Measurements from ENCODE around the gene UCK2. TPM values are rescaled to one million over a fixed set of nuclear protein-coding genes. Genes with fewer than 3 reads are reported as not detected.

UCK2 gene
- total RNA-seq, 1 donor from 2014 or later: 49.4 TPM

GRCh38 chr1:165873481-165873880, 46.1 kb downstream of the UCK2 start:
- Histone ChIP-seq H3K27me3 (no peaks in the 10 kb centered on the region), H3K36me3 (no peaks in the 10 kb centered on the region), H3K27ac (no peak overlapping the region), H3K9me3 (no peaks in the 10 kb centered on the region), H3K4me3 (no peak overlapping the region), H3K4me1 (no peaks in the 10 kb centered on the region)
- TF ChIP-seq CTCF (IDR thresholded peaks at IDR 0.05): no peak
- TF ChIP-seq POLR2AphosphoS5 (IDR thresholded peaks at IDR 0.05; ENCODE audit: insufficient read depth in 1 of 2, low read depth in 1 of 2): no peak
- no peak for TF ChIP-seq POLR2A (IDR thresholded peaks at IDR 0.05)
- no peak for DNase-seq (ENCODE audit: extremely low spot score in 2 of 2)
- intact Hi-C loops (cut with DNase I): no loop called here

GRCh38 chr1:165874643-165875042, 47.2 kb downstream of the UCK2 start:
- intact Hi-C loops (cut with DNase I): no loop called here

GRCh38 chr1:165875171-165875570, 47.8 kb downstream of the UCK2 start:
- no peak overlapping the region for H3K27ac ChIP-seq
- intact Hi-C loops (cut with DNase I): no loop called here
- no peaks in the 10 kb centered on the region for H3K4me1 ChIP-seq
- H3K36me3 ChIP-seq: no peaks in the 10 kb centered on the region
- TF ChIP-seq POLR2AphosphoS5 (IDR thresholded peaks at IDR 0.05; ENCODE audit: insufficient read depth in 1 of 2, low read depth in 1 of 2): no peak
- no peak for TF ChIP-seq POLR2A (IDR thresholded peaks at IDR 0.05)
- TF ChIP-seq CTCF (IDR thresholded peaks at IDR 0.05): no peak
- DNase-seq (ENCODE audit: extremely low spot score in 2 of 2): no peak
- H3K9me3 ChIP-seq: no peaks in the 10 kb centered on the region
- H3K27me3 ChIP-seq: no peaks in the 10 kb centered on the region
- no peak overlapping the region for H3K4me3 ChIP-seq

More at GRCh38 chr1:165874643-165875042, 47.2 kb downstream of the UCK2 start:
- Histone ChIP-seq H3K36me3 (no peaks in the 10 kb centered on the region), H3K4me3 (no peak overlapping the region), H3K9me3 (no peaks in the 10 kb centered on the region), H3K27ac (no peak overlapping the region), H3K27me3 (no peaks in the 10 kb centered on the region), H3K4me1 (no peaks in the 10 kb centered on the region)
- TF ChIP-seq CTCF (IDR thresholded peaks at IDR 0.05) (no peak), POLR2AphosphoS5 (IDR thresholded peaks at IDR 0.05; ENCODE audit: insufficient read depth in 1 of 2, low read depth in 1 of 2) (no peak), POLR2A (IDR thresholded peaks at IDR 0.05) (no peak)
- no peak for DNase-seq (ENCODE audit: extremely low spot score in 2 of 2)

- H3K36me3 ChIP-seq: no peaks in the 10 kb centered on the region
- no peak for TF ChIP-seq POLR2A (IDR thresholded peaks at IDR 0.05)
- no peak for TF ChIP-seq CTCF (IDR thresholded peaks at IDR 0.05)
- TF ChIP-seq POLR2AphosphoS5 (IDR thresholded peaks at IDR 0.05; ENCODE audit: insufficient read depth in 1 of 2, low read depth in 1 of 2): no peak
- intact Hi-C loops (cut with DNase I): no loop called here
- no peaks in the 10 kb centered on the region for H3K9me3 ChIP-seq
- no peaks in the 10 kb centered on the region for H3K27me3 ChIP-seq
- no peak for DNase-seq (ENCODE audit: extremely low spot score in 2 of 2)
- no peak overlapping the region for H3K27ac ChIP-seq
- H3K4me1 ChIP-seq: no peaks in the 10 kb centered on the region
- H3K4me3 ChIP-seq: no peak overlapping the region
Observed at GRCh38 chr1:165875604-165876003, 48.2 kb downstream of the UCK2 start.

- TF ChIP-seq POLR2A (IDR thresholded peaks at IDR 0.05) (no peak), POLR2AphosphoS5 (IDR thresholded peaks at IDR 0.05; ENCODE audit: insufficient read depth in 1 of 2, low read depth in 1 of 2) (no peak), CTCF (IDR thresholded peaks at IDR 0.05) (no peak)
- Histone ChIP-seq H3K27me3 (no peaks in the 10 kb centered on the region), H3K36me3 (no peaks in the 10 kb centered on the region), H3K4me1 (no peaks in the 10 kb centered on the region), H3K4me3 (no peak overlapping the region), H3K9me3 (no peaks in the 10 kb centered on the region), H3K27ac (no peak overlapping the region)
- intact Hi-C loops (cut with DNase I): no loop called here
- no peak for DNase-seq (ENCODE audit: extremely low spot score in 2 of 2)
Observed at GRCh38 chr1:165876121-165876520, 48.7 kb downstream of the UCK2 start.
